ENCODE results near the gene YEATS2.

The YEATS2 gene

DNA sequence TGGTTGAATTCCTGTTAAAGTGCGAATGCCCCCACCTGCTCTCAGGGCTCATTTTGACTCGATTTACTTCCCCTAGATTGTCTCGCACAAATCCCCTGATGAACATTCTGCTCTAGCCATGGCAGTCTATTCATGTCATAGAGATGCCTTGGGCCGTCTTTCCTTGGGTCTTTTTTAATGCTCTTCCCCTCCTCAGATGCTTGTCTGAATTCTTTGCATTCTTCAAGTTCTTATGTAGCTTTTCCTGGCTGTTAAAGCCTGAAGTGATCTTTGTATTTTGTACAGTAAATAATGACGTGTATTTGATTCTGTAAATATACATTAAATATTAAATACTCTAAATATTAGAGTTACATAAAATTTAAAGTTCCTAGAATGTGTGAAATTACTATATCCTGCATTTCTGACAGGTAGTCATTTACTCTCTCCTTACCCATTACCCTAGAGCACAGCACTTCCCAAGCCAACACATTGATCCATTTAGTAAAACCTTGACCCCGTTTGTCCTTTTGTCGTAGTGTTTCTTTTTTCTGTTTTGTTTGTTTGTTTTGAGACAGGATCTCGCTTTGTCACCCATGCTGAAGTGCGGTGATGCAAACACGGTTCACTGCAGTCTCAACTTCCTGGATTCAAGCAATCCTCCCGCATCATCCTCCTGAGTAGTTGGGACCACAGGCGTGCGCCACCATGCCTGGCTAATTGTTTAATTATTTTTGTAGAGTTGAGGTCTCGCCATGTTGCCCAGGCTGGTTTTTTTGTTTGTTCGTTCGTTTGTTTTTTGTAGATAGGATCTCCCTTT lies 47.9 kb downstream of the YEATS2 start:
- Histone ChIP-seq H3K27ac (replicated peaks) (no peak overlapping the region), H3K27me3 (ENCODE audit: insufficient read depth, poor library complexity, severe bottlenecking) (no peaks in the 10 kb centered on the region)

DNA sequence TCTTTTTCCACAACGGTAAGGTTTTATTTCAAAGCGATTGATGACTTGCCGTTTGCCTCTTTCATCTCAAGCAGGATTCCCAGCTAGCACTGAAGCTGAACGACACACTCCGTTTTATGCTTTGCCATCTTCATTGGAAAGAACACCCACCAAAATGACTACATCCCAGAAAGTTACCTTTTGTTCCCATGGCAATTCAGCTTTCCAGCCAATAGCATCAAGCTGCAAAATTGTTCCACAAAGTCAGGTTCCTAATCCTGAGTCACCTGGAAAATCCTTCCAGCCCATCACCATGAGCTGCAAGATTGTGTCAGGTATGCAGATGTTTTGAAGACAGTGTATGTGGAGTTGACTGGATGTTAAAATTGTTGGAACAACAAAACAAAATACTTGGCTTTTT lies 56.5 kb downstream of the YEATS2 start:
- TF ChIP-seq POLR2AphosphoS5 (IDR thresholded peaks at IDR 0.05; ENCODE audit: low read depth) = no peak
- no peak overlapping the region for H3K27ac ChIP-seq (replicated peaks)

More for the DNA sequence above, 47.9 kb downstream of the YEATS2 start:
- no peak overlapping the region for H3K4me3 ChIP-seq (replicated peaks; ENCODE audit: insufficient read depth, low read length)
- TF ChIP-seq GABPA (IDR thresholded peaks at IDR 0.05; ENCODE audit: low read depth) (no peak), SPI1 (IDR thresholded peaks at IDR 0.05; ENCODE audit: borderline replicate concordance, low read depth) (no peak), POLR2AphosphoS5 (IDR thresholded peaks at IDR 0.05; ENCODE audit: low read depth) (no peak)
- TF ChIP-seq, protein P1, sequence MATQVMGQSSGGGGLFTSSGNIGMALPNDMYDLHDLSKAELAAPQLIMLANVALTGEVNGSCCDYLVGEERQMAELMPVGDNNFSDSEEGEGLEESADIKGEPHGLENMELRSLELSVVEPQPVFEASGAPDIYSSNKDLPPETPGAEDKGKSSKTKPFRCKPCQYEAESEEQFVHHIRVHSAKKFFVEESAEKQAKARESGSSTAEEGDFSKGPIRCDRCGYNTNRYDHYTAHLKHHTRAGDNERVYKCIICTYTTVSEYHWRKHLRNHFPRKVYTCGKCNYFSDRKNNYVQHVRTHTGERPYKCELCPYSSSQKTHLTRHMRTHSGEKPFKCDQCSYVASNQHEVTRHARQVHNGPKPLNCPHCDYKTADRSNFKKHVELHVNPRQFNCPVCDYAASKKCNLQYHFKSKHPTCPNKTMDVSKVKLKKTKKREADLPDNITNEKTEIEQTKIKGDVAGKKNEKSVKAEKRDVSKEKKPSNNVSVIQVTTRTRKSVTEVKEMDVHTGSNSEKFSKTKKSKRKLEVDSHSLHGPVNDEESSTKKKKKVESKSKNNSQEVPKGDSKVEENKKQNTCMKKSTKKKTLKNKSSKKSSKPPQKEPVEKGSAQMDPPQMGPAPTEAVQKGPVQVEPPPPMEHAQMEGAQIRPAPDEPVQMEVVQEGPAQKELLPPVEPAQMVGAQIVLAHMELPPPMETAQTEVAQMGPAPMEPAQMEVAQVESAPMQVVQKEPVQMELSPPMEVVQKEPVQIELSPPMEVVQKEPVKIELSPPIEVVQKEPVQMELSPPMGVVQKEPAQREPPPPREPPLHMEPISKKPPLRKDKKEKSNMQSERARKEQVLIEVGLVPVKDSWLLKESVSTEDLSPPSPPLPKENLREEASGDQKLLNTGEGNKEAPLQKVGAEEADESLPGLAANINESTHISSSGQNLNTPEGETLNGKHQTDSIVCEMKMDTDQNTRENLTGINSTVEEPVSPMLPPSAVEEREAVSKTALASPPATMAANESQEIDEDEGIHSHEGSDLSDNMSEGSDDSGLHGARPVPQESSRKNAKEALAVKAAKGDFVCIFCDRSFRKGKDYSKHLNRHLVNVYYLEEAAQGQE (IDR thresholded peaks at IDR 0.05; ENCODE audit: insufficient replicate concordance, low read depth) = no peak
- TF ChIP-seq, protein P2, sequence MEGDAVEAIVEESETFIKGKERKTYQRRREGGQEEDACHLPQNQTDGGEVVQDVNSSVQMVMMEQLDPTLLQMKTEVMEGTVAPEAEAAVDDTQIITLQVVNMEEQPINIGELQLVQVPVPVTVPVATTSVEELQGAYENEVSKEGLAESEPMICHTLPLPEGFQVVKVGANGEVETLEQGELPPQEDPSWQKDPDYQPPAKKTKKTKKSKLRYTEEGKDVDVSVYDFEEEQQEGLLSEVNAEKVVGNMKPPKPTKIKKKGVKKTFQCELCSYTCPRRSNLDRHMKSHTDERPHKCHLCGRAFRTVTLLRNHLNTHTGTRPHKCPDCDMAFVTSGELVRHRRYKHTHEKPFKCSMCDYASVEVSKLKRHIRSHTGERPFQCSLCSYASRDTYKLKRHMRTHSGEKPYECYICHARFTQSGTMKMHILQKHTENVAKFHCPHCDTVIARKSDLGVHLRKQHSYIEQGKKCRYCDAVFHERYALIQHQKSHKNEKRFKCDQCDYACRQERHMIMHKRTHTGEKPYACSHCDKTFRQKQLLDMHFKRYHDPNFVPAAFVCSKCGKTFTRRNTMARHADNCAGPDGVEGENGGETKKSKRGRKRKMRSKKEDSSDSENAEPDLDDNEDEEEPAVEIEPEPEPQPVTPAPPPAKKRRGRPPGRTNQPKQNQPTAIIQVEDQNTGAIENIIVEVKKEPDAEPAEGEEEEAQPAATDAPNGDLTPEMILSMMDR (IDR thresholded peaks at IDR 0.05; ENCODE audit: insufficient read depth, low read length) = no peak
- no peak for DNase-seq (ENCODE audit: low read depth in 1 of 2, low spot score in 1 of 2)

DNA sequence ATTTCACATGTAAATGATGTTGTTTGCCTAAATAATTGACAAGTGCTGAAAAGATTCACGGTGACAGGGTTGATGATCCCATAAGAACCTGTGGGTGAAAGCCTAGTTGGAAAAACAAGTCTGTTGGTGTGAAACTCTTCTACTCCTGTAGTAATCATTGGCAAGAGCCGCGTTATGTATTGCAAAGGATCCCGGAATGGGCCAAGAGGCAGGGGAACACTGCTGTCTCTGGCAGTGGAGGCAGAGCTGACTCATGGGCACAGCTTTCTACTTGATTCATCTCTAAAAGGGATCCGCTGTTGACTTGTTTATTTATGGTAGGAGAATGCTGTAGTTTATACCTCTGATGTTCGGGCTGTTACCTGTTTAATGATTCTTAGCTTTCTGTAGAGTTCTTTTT lies 64.7 kb downstream of the YEATS2 start:
- H3K27me3 ChIP-seq (ENCODE audit: insufficient read depth, poor library complexity, severe bottlenecking) = no peaks in the 10 kb centered on the region
- H3K4me3 ChIP-seq (replicated peaks; ENCODE audit: insufficient read depth, low read length) = no peak overlapping the region
- TF ChIP-seq, protein P1 (IDR thresholded peaks at IDR 0.05; ENCODE audit: insufficient replicate concordance, low read depth) = no peak
- no peak for TF ChIP-seq SPI1 (IDR thresholded peaks at IDR 0.05; ENCODE audit: borderline replicate concordance, low read depth)
- no peak for TF ChIP-seq POLR2AphosphoS5 (IDR thresholded peaks at IDR 0.05; ENCODE audit: low read depth)
- TF ChIP-seq GABPA (IDR thresholded peaks at IDR 0.05; ENCODE audit: low read depth) = no peak
- TF ChIP-seq, protein P2 (IDR thresholded peaks at IDR 0.05; ENCODE audit: insufficient read depth, low read length) = no peak
- no peak overlapping the region for H3K27ac ChIP-seq (replicated peaks)
- DNase-seq (ENCODE audit: low read depth in 1 of 2, low spot score in 1 of 2) = no peak

More for the DNA sequence above, 56.5 kb downstream of the YEATS2 start:
- no peak for DNase-seq (ENCODE audit: low read depth in 1 of 2, low spot score in 1 of 2)
- no peak overlapping the region for H3K4me3 ChIP-seq (replicated peaks; ENCODE audit: insufficient read depth, low read length)
- H3K27me3 ChIP-seq (ENCODE audit: insufficient read depth, poor library complexity, severe bottlenecking) = no peaks in the 10 kb centered on the region

DNA sequence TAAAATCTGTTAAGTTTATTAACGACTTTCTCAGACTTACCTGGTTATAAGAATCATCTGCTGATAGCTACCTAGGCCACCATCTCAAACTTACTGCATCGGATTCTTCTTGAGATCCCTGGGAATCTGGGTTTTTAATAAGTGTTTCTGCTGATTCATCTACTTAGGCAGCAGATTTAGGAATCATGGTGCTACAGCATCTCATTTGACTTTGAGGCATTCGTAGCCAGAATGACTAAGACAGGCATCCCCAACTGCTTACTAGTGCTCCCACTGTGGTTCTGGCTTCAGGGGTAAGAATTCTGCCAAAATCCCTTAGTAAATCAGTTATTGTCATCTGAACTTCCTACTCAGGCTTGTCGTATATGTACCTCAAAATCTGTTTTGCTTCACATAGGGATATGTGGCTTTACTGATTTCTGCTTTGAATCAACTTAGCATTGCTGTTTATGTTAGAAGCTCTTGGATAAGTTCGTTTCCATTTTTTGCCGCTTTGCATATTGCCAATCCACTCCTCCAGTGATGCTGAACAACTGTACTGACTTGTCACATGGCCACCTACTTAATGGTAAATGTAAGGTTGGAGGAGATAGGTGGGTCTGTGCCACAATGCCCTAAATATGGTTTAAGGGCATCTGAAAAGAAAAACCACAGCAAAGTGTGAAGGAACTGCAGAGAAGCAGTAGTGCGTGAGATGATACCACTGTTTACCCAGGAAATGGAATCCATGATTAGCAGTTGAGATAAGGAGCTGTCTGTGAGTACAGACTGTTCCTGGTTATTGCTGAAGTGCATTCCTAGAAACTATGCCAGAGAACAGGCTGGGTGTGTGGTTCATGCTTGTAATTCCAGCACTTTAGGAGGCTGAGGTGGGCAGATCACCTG lies 67.5 kb downstream of the YEATS2 start:
- DNase-seq (ENCODE audit: low read depth in 1 of 2, low spot score in 1 of 2) = no peak
- TF ChIP-seq, protein P1 (IDR thresholded peaks at IDR 0.05; ENCODE audit: insufficient replicate concordance, low read depth) = no peak
- no peak for TF ChIP-seq POLR2AphosphoS5 (IDR thresholded peaks at IDR 0.05; ENCODE audit: low read depth)
- no peak for TF ChIP-seq SPI1 (IDR thresholded peaks at IDR 0.05; ENCODE audit: borderline replicate concordance, low read depth)
- TF ChIP-seq, protein P2 (IDR thresholded peaks at IDR 0.05; ENCODE audit: insufficient read depth, low read length) = no peak
- no peak for TF ChIP-seq GABPA (IDR thresholded peaks at IDR 0.05; ENCODE audit: low read depth)
- Histone ChIP-seq H3K27me3 (ENCODE audit: insufficient read depth, poor library complexity, severe bottlenecking) (no peaks in the 10 kb centered on the region), H3K27ac (replicated peaks) (no peak overlapping the region), H3K4me3 (replicated peaks; ENCODE audit: insufficient read depth, low read length) (no peak overlapping the region)
